NCI-H446 (cell line): ENCODE measurements around the gene MZB1.
"Not testable (repeated sequence)": the region's sequence is repeated elsewhere in the genome, so short reads cannot be mapped to it uniquely, and the experiment has no call there.

Experiments
- DNase-seq, 2 experiments: peaks; one replicate each; lab custom pipeline; 2025; lab: John Stamatoyannopoulos, UW

Gene MZB1

DNA sequence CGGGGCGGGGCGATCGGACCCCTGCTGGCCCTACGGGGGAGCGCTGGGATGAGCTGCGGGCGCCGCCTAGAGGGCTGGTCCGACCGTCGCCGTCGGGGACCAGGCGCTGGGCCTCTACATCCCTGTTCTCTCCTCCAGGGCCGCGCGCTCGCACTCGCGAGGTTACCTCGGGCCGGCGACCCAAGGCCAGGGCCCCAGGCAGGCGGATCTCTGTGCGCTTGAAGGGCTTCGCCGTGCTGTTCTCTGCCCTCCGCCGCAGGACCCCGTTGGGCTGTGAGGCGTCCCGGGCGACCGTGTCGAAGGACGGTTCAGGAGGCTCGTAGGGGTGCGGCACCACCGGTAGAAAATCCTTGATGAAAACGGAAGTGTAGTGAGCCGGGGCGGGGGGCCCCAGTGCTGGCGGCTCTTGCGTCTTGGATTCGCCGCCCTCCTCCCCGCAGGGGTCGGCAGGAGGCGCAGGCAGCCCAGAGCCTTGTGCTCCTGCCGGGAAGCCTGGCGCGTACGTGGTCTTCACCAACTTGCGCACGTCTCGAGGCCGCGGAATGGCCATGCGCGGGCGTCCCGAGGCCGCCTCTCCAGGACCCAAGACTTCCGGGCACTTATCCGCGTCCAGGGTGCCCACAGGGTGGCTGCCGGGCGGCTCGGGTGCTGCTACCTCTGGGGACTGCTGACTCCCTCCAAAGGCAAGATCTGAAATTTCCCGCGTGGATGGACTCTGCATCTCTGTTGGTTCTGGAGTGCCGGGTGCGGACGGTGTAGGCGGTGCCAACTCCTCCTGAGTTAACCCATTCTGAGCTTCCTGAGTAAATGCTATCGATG is 3.2 kb upstream of the MZB1 start:
- no peak for DNase-seq

DNA sequence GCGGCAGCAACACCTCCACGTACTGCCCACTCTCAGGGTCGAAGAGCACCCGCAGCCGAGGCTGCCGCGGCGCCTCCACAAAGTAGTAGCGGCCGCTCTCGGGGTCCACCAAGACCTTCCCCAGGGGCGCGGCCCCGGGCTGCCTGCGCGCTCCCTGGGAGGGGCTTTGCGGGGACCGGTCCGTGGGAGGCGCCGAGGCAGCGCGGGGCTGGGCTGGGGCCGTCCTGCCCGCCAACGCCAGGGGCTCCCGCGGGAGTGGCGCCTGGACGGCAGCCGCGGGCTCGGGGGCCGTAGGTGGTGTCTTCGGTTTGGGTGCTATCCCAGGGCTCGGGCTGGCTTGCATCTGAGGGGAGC is 2.6 kb upstream of the MZB1 start:
- no peak for DNase-seq

- DNase-seq = no peak
Observed at GRCh38 chr5:139391570-139392323, 2.0 kb upstream of the MZB1 start.

DNA sequence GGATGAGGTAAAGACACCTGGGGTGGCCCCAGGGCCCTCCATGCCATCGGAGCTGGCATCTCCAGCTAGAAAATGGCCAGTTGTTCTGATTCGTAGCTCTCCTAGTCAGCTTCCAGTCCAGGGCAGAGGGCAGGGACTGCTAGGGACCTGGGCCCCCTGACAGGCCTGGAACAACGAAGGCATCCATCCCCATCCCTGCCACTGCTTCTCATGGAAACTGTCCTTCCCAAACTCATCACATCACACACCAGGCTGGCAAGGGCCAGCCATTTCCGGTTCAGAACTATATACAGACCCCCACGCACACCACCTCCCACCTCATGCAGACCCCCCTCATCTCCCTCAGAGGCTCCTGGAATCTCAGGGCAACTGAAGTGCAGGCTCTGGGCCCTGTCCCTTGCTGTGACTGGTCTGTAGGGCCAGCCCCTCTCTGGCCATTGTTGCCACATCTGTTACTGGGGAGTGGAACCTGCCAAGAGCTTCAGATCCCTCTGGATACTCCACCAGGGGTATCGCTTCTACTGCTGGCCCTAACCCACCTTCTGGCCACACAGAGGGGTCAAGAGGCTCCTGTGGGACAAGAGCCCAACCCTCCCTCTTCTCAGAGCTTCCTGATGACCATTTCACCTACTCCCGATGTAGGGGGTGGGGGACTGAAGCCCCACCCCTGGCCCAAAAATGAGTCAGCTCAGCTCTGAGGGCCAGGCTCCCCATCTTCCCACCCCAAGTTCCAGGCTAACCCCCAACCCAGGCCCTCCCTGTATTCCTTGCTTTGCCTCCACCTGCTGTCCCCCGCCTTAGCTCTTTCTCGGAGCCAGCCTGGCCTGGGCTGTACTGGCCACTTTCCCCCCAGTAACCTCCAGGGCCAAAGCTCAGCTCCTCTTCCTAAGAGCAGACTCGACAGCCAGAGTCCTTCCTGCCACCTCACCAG is 1.2 kb upstream of the MZB1 start:
- no peak for DNase-seq

DNA sequence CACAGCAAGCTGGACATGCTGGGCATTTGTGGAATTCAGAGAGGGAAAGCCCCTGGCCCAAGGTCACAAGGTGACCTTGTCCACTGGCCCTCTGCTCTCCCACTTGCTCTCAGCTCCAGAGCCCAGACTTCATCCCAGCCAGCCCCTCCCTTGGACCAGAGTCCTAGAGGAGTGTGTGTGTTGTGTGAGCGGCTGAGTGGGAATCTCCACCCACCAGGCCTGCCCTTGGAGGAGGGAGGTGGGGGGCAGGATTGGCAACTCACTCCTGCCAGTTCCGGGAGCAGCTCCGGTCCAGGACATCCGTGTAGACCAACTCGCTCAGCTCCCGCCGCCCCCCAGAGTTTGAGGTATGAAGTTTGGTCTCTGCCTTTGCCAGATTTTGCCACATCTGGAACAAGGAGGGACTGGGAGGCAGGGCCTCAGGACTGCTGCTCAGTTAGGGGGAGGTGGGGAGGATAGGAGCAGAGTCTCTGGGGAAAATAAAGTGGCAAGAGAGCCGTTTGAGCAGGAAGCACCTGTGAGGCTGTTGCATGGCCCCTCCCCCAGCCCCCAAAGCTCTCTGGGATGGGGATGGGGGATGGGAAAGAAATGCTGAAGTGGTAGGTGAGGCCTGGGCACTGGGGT is 1.4 kb downstream of the MZB1 start:
- no peak for DNase-seq

GRCh38 chr5:139387611-139388197 is 2.0 kb downstream of the MZB1 start:
- no peak for DNase-seq

DNA sequence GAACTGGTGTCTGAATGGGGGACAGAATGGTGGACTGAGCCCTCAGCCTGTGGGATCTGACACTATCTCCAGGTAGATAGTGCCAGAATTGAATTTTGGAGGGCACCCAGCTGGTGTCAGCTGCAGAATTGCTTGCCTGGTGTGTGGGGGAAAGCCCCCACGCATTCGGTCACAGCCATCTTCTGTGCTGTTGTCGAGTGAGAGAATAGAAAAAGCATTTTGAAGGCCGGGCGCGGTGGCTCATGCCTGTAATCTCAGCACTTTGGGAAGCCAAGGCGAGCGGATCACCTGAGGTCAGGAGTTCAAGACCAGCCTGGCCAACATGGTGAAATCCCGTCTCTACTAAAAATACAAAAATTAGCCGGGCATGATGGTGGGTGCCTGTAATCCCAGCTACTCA is 2.8 kb downstream of the MZB1 start:
- not testable (repeated sequence) for DNase-seq

DNA sequence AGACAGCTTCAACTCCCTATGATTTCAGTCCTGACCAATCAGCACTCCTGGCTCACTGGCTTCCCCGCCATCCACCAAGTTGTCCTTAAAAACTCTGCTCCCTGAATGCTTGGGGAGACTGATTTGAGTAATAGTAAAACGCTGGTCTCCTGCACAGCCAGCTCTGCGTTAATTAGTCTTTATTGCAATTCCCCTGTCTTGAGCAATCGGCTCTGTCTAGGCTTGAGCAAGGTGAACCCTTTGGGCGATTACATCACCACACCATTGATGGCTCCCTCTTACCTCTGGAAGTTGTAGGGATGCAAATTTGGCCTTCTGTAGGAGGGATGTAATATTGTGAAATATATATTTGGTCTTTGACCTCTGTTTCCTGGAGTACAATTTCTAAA is 3.7 kb downstream of the MZB1 start:
- DNase-seq = no peak

- DNase-seq = no peak
Observed at GRCh38 chr5:139385061-139386049, 4.4 kb downstream of the MZB1 start.

DNA sequence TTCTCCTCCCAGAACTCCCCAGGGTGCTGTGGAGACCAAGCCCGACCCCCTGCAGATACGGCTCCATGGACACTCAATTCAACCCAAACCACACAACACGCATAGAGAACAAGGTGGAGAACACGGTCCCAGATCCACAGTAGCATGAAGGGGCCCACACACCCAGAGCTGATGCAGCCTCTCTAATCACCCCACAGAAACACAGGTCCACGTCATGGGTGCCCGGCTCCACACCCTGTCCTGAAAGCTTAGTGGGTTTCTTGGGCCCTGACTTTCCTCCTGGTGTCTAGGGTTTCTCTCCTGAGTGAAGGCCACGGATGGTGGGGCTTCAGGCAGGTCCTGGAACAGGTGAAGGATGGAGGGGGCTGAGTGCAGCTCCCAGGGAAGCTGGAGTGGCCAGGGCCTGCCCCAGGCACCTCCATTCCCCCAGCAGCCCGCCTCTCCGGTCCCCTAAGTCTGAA is 5.1 kb downstream of the MZB1 start:
- DNase-seq = no peak

DNA sequence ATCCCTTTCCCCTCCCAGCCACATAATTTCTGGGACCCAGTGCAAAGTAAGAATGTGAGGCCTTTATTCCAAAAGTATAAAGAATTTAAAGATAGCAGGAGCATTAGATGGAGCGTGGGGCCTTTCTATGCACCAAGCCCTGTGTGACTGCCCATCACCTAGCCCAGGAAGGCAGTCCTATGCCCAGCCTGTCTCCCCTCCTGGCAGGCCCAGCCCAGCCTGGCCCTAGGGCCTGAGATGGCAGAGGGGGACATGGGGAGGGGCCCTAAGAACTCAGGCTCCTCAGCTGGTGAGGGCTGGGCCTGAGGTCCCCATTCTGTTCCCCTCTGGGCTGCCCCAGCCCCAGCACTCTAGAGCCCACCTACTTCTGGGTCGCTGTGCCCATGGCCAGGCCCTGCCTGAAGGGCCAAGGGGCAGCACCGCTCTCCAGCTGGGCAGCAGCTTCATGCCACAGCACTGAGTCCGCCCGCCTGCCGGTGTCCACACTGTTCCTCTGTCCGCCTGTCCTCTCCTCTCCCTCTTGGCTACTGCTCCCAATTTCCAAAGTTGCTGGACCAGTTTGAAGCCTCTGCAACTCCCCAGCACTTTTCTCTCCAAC is 5.6 kb downstream of the MZB1 start:
- DNase-seq = no peak

GRCh38 chr5:139383275-139383992 is 6.3 kb downstream of the MZB1 start, which contains the start of gene SLC23A1:
Gene SLC23A1, minus strand, starts transcription at chr5:139383297. Its CDS starts 44 bp downstream, at chr5:139383253.
- DNase-seq = no peak

GRCh38 chr5:139382807-139383206 is 6.9 kb downstream of the MZB1 start:
- DNase-seq = no peak

GRCh38 chr5:139381837-139382761 is 7.6 kb downstream of the MZB1 start:
- no peak for DNase-seq

DNA sequence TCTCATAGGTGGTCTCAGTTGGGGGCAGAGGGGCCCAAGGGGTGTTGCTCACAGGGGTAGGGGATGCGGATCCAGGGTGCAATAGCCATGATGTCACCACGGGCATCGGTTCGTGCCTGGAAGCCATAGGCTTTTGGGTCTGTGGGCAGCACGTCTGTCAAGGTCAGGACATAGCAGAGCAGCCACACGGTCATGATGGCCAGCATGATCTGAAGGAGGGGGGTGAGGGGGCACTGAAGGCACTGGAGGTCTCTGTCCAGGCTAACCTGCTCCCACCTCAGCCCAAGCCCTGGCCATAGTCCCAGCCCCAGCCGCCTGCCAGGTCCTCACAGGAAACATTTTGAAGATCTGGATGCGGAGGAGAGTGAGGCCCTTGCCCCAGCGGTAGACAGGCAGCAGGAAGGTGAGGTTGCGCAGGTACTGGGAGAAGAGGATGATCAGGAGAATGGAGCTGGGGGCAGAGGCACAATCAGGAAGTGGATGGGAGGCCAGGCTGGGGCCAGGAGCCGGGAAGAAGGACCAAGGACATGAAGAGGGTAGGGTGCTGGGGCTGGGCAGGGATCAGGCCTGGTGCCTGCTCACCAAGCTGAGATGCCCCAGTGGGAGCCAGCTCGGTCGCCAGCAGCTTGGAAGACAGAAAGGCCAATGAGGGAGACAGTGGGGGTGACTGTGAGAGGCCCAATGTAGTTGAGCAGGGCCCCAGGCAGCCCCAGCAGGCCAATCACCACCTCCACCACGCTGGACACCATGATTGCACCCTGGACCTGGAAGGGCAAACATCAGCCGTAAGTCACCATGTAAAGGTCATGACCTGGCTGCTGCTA is 9.9 kb downstream of the MZB1 start:
- no peak for DNase-seq

DNA sequence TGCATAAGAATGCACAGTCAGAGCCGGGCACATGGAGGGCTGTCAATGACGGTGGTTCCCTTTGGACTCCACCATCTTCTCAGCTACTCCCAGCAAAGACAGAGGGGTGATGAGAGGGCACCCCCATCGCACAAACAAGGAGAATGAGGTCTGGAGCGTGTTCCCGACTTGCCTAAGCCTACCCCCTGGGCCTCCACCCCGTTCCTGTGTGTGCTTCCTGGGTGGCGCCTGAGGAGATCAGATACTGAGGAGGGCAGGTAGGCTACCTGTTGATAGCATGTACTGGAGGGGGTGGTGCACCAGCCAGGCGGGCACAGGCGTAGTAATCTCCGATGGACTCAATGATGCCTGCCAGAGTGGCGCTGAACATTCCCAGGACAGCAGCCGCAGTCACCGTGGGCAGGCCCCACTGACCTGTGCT is 10.8 kb downstream of the MZB1 start:
- DNase-seq = no peak
